HG02610 (cell line): ENCODE measurements around the gene GPR108.
"Not testable (repeated sequence)": the region's sequence is repeated elsewhere in the genome, so short reads cannot be mapped to it uniquely, and the experiment has no call there.

ENCODE experiments used
- ATAC-seq: cut with Tn5 transposase; IDR thresholded peaks from one replicate; pipeline ENCODE4 v1.9.1; 2021; ENCODE audit warnings: mild to moderate bottlenecking, moderate library complexity; ENCODE audit not compliant: unreplicated experiment

Gene GPR108

DNA sequence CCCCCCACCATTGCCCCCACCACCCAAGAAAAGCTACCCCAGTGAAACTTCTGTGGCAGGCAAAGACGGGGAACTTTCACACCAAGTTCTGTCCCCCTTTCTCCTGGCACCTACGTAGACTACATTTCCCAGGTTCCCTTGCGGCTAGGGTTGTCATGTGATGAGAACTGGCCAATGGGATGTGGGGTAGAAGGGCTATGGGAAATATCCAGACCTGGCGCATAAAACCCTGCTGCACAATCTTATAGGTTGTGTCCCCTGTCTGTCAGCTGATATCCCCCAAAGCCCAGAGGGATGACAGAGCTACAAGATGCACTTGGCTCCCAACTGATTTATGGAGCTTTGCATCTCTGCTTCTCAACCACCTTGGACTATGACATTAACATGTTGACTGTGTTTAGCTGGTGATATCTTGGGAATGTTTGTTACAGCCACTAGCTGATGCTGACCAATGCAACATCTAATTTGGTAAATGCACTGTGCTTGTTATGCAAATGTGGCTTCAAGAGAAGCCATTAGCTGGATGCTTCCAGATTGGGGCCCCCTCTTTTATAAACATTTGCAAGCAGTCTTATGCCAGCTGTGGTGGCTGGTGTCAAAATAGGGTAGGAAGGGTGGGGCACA lies 23.8 kb upstream of the GPR108 start:
- ATAC-seq: no peak

DNA sequence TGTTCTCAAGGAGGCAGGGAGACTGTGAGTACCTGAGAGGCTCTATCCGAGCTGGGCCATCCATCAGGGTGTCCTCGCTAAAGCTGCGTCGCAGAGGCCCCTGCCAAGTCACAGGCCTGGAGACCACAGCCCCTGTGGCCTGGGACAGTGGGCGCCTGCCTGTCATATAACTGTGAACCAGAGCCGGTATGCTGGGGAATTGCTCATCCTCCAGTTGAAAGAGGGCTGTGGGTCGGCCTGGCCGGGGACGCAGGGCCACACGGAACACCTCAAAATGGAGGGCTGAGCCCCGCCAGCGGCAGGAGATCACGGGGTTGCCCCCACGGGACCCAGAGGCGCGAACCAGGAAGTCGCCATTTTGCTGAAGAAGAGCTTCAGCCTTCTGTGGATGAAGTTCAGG lies 23.2 kb upstream of the GPR108 start:
- no peak for ATAC-seq

DNA sequence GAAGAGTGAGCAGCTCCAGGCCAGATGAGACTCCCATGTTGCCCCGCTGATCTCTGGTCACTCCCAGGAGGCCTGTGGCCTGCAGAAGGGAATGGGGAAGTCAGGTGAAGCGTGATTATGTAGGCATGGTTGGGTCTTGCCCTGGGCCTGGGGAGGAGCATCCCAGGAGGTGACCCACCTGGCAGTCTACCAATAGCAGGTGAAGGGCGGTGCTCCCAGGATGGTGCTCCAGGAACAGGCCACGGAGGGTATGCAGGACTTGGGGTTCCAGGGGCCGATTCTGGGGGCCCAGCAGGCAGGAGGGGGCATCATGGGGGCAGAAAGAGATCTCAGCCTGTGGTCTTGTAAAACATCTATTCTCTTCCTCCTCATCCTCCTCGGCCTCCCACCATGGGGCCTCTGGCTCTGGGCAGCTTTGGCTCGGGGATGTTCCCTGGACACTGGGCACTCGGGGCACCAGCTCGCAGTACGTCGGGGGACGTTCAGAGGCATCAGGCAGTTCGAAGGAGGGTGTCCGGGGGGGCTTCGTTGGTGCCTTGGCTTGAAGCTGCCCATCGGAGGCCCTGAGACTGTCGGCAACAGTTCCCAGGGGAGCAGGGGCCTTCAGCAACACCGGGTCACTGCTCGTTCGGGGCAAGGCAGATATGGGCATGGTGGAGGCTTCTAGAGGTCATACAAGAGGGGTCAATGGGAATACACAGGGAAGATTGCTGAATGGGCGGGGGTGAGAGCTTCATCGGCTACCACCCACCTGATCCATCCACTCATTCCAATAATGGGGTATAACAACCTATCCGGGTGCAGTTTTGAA lies 17.5 kb upstream of the GPR108 start:
- no peak for ATAC-seq

DNA sequence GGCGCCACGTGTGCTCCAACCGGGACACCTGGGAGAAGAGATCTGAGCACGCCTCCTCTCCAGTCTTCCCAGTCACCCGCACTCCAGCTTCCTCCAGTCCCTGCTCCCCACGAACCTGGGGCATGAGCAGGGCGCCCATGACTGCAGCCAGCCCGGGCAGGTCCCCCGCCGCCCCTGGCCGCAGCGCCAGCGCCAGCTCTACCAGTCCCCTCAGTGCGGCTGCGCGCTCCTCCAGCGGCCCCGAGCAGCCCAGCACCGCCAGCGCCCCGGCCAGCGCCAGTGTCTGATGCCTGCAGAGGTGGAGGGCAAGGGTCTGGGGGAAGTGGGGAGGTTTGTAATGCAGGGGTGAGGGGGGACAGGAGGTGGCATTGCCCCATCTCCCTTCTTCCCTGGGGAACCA lies 16.8 kb upstream of the GPR108 start:
- ATAC-seq: no peak

DNA sequence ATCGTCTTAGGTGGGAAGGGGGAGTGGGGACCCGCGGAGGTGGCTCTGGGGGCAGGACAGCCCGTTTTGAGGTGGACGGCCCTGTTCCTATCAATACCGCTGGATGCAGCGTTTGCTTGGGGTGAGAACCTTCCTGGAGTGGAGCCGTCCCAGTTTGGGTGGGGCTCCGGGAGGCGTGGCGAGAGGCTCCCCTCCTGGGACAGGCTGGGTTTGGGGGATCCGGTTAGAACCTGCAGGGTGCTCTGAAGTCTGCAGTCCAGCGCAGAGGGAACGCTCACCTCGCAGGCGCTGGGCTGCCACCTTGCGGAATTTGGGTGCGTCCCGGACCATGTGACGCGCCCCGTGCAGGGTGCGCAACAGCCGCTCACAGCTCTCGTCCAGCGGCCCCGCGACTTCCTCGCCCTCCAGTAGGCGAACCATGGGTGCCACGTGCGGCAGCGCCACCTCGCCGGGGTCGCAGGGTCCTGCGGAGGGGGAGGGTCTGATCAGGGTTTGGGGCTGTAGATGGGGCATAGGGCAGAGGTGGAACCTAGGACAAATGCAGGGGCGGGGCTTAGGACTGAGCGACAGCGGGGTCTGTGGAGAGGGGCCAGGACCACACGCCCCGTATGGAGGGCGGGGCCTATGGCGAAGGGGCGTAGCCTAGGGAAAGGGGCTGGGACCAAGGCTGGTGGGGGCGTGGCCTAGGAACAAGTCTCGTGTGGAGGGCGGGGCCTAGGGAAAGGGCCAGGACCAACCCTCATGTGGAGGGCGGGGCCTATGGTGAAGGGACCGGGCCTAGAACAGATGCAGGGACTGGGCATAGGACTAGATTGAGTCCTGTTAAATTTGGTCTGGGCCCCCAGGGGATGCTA lies 16.0 kb upstream of the GPR108 start:
- ATAC-seq: peak; percentile 67

DNA sequence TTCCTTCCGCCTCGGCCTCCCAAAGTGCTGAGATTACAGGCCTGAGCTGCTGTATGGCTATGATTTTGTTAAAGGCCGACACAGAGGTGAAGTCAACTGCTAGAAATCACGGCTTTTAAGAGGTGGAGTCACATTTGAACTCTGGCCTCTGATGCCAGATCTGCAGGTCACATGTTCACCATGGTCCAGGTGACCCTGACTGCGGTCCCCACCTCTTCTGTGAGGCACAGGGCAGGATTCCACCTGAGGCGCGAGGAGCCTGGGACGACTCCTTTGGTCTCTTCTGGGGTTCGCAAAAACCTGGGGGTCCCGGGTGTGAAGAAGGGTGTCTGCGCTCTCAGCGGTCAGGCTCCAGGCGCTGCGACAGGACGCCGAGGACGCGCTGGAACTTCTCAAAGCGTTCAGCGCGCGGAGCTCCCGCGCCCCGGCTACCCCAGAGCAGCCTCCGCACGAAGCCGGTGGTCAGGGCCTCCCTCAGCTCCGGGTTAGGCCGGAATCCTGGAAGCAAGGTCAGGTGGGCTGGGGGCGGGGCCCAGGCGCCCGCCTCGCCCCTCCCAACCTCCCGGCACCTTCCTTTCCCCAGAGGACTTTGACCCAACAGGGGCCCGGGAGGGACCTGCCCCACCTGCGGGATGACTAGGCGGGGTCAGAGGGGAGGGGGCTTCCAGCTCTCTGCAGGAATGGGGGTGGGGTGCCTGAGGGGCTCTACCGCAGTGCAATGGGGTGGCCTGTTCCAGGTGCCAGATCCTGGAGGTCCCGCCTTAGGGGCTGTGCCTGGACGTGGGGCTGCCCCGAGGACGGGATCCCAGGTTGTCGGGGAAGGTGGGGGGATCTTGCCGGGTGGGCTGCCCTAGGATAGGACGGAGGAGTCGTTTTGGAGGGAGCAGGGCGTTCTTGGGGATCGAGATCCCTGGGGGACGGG lies 15.1 kb upstream of the GPR108 start:
- no peak for ATAC-seq

DNA sequence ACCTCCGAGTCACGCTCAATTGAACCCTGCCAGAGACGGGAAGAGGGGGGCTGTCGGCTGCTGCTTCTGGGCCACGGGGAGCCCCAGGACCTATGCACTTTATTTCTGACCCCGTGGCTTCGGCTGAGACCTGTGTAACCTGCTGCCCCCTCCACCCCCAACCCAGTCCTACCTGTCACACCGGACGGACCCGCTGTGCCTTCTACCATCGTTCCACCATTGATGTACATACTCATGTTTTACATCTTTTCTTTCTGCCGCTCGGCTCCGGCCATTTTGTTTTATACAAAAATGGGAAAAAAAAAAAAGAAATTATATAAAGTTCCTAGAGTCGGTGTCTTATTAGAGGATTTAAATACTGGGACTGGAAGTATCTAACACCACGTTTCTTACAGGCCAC lies 13.8 kb upstream of the GPR108 start:
- ATAC-seq: no peak

DNA sequence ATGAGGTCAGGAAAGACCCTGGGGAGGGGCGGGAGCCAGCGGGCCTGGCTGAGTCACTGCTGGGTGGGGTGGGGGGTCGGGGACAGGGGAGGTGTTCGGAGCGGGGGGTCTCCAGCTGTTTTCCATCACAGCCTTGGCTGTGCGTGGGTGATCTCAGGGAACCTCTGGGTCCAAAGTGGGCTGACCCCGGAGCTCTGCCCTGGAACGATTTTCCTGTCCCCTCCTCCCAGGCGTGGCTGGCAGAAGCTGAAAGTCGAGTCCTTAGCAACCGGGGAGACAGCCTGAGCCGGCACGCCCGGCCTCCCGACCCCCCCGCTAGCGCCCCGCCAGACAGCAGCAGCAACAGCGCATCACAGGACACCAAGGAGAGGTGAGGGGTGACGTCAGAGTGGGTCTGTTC lies 12.7 kb upstream of the GPR108 start:
- ATAC-seq: no peak

DNA sequence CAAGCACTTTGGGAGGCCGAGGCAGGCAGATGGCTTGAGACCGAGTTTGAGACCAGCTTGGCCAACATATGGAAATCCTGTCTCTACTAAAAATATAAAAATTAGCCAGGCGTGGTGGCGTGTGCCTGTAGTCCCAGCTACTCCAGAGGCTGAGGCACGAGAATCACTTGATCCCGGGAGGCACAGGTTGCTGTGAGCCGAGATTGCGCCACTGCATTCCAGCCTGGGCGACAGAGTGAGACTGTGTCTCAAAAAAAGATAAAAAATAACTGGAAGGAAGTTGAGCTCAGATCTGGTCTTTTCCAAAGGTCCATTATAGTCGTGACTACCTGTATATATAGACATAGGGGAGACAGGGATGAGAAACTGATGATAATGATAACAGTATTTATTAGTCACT lies 11.2 kb upstream of the GPR108 start:
- ATAC-seq: not testable (repeated sequence)

DNA sequence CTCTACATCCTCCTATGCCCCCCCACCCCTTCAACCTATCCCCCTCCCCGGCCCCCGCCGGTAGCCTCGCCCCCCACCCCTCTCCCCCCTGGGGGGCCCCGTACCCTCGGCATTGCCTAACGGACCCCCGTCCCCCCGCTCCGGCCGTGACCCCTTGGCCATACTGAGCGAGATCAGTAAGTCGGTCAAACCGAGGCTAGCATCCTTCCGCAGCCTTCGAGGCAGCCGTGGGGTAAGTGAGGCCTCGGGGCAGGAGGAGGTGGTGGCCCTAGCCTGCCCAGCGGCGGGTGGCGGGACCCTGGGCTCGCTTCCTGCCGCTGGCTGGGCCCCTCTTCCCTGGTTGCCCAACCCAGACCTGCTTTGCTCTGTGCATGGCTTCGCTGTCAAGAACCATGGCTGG lies 8.6 kb upstream of the GPR108 start:
- no peak for ATAC-seq

DNA sequence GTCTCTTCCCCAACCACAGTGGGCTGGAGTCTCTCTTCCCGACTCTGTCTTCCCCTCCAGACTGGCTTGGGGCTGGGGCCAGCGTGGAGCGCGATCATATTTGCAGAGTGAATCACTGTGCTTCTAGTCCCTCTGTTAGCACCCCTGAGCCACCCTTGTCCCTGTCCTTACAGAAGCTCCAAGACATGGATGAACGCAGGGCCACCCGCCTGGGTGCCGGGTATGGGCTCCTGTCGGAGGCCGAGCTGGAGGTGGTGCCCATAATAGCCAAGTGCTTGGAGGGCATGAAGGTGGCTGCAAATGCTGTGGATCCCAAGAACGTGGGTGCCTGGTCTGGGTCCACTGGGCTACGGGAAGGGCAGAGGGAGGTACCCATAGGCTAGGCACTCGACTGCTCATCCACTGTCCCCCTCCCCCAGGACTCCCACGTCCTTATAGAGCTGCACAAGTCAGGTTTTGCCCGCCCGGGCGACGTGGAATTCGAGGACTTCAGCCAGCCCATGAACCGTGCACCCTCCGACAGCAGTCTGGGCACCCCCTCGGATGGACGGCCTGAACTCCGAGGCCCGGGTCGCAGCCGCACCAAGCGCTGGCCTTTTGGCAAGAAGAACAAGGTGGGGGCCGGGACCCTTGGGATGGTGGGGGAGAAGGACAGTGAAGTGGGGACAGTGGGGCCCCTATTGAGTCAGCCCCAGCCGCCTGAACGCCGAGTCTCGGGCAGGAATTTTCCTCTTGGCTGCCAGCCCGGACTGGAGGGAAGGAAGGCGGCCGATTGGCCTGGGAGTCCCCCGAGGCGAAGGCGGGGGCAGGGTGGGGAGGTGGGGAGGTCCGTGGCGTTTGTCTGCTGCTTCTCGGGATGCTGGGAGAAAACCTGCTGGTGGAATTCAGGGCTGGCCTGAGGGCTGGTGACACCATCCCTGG lies 7.3 kb upstream of the GPR108 start:
- no peak for ATAC-seq

DNA sequence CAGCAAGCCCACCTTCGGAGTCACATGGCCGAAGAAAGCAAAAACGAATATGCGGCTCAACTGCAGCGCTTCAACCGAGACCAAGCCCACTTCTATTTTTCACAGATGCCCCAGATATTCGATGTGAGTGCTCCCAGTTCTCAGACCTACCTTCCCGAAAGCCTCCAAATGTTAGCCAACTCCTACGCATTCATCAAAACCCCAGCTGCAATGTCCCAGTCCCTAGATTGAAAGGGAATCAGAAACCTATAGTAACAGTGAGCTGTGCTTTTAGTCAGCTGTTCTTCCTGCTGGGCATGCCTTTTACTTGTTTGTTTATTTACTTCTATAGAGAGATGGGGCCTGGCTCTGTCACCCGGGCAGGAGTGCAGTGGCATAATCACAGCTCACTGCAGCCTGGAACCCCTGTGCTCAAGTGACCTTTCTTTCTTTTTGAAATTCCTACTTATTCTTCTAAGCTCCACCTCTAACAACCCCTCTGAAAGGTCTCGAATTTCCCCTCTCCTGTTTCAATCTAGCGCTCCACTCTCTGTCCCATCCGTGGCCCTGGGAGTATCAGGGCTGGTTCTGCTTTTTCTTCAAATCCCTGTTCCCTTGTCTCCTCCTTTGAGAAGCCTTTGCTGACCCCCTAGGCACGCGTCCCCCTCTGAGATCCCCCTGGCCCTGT lies 6.5 kb upstream of the GPR108 start:
- no peak for ATAC-seq

DNA sequence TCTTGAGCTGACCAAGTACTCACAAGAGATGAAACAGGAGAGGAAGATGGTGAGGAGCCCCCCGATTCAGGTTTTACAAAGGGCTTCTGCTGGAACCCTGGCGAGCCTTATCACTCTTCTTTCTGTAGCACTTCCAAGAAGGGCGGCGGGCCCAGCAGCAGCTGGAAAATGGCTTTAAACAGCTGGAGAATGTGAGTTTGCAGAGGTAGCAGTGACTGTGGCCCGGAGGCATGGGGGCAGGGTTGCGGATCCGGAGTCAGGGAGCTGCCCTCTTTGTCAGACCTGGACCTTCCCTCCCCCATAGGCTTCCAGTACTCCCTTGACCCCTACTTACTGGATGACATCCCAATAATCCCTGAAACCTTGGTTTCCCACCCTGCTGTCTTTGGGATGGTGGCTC lies 5.7 kb upstream of the GPR108 start:
- no peak for ATAC-seq

DNA sequence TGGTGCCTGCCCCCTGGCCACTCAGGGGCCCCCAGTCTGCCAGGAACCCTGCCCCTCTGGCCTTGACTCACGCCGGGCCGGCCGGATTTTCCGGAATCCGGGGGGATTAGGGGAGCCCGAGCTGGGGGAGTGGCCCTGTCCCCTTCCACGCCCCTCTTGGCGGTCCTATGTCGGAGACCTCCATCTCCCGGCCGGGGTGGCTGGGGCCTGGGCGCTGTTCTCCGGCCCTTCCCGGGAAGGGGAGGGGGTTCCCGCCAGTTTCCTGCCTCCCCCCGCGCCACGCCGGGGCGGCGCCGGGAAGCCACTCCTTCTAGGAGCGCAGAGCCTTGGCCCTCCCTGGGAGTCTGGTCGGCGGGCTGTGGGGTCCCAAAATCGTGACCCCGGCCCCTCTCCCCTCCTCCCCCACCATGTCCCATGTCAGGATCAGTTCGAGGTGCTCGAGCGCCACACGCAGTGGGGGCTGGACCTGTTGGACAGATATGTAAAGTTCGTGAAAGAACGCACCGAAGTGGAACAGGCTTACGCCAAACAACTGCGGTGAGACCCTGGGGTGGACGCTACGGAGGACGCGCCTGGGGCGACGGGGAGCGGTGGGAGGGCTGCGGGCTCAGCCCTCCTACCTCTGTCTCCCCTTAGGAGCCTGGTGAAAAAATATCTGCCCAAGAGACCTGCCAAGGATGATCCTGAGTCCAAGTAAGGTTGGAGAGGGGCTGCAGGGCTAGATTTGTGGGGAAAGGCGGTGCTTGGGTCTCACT lies 3.4 kb upstream of the GPR108 start:
- no peak for ATAC-seq

DNA sequence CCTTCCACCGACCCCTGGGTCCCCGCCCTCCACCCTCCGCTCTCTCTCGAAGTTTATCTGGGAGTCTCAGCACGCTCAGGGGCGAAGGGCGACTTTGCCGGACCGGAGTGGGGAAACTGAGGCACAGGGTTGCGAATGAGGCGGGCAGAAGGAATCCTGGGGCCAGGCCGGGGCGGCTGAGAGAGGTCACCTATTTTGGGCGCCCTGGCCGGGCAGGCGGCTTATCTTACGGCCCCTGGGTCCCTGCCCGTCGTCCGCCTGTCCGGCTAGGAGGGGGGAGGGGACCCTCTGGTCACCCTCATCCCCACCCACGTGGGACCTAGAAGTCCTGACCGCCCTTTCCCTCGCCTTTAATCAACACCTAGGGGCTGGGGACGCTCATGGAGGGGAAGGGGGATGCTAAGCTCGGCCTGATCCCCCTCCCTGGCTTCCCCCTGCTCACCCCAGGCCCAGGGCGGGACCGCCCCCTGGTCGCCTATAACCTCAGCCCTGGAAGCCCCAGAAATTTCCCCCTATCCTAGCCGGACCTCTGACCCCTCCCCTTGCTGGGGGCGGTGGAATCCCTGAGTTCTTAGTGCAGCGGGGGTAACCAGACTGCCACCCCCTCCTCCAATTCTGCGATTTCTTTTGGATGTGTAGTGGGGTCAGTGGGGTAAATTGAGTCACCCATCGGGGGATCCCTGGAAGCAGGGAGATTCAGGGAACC lies 2.7 kb upstream of the GPR108 start:
- no peak for ATAC-seq

DNA sequence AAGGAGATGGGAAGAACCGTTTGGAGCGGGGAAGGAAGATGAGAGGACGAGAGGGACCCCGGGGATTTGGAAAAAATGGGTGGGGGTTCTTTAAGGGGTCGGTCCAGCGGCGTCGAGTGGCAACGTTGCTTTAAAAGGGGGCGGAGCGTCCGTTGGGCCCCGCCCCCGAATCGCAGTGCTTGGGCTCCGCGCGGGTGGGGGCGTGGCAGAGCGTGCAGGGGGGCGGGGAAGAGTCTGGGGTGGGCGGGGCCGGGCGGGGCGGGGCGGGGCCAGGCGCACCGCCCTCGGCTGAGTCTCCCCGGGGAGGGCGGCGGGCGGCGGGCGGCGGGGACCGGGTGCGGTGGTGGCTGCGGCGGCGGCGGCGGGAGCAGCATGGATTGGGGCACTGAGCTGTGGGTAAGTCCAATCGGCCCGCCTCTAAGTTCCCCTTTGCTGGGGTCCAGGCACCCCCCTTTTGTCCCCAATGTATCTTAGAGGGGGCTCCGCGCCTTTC lies 2.1 kb upstream of the GPR108 start, which contains the start of gene TRIP10:
TRIP10 (plus strand) TSS at position 291 of the 493 bp plus-strand sequence; CDS start at position 373, 82 bp downstream.
- ATAC-seq: no peak

DNA sequence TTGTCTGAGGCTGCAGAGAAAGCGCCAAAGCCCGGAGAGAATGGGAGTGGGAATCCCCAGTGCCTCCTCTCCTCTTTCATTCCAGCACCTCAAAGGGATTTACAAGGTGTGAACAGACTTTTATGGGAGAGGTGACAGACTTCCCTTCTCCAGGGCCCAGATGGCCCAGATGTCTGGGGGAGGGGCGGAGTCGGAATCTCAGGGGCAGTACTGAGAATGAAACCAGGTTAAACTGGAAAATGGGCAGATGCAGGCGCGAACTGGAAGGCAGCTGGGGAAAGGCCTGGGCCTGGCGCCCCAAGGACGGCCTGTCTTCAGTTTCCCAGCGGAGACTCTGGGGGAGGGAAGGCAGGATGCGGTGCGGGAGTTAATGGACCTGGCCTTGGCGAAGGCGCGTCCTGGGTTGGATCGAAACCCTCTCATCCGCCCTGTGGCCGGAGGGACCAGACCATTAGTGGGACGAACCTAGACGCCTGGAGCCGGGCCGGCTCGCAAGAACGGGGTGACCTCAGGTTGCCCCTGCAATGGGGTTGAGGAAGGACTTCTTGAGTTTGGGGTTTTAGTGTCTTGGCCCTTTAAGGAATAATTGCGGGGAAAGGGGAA lies 1.5 kb upstream of the GPR108 start:
- no peak for ATAC-seq
